H9 (cell line): ENCODE measurements around the gene IGSF9B. TPM values are rescaled to one million over a fixed set of nuclear protein-coding genes. Genes with fewer than 3 reads are reported as not detected.

ENCODE experiments used
- DNase-seq: peaks from one replicate; pipeline ENCODE4 v3.0.0-alpha.2; 2017
- H2AFZ ChIP-seq: one replicate; pipeline ENCODE4 v1.6.1; 2013; ENCODE audit warnings: mild to moderate bottlenecking, low read length, control low read depth, moderate library complexity
- H2AK5ac ChIP-seq: 2 replicates; pipeline ENCODE4 v1.6.1; 2013; ENCODE audit warnings: low read length, control low read depth, mixed read lengths; ENCODE audit not compliant: insufficient read length
- H2BK120ac ChIP-seq: one replicate; pipeline ENCODE4 v1.6.1; 2013; ENCODE audit warnings: low read depth, mild to moderate bottlenecking, low read length, control low read depth, inconsistent platforms; ENCODE audit not compliant: poor library complexity, severe bottlenecking
- H2BK12ac ChIP-seq: 2 replicates; pipeline ENCODE4 v1.6.1; 2013; ENCODE audit warnings: low read length, control low read depth, mixed read lengths, low read depth; ENCODE audit not compliant: insufficient read length
- H2BK15ac ChIP-seq: 2 replicates; pipeline ENCODE4 v1.6.1; 2013; ENCODE audit warnings: low read depth, low read length, control low read depth
- H2BK20ac ChIP-seq: one replicate; pipeline ENCODE4 v1.6.1; 2013; ENCODE audit warnings: low read depth, mild to moderate bottlenecking, low read length, control low read depth, inconsistent platforms; ENCODE audit not compliant: poor library complexity, severe bottlenecking
- H2BK5ac ChIP-seq: 2 replicates; pipeline ENCODE4 v1.6.1; 2013; ENCODE audit warnings: low read length, control low read depth, mixed read lengths; ENCODE audit not compliant: insufficient read length
- H3K14ac ChIP-seq: 2 replicates; pipeline ENCODE4 v1.6.1; 2013; ENCODE audit warnings: low read length, control low read depth; ENCODE audit not compliant: insufficient read depth
- H3K18ac ChIP-seq: 2 replicates; pipeline ENCODE4 v1.6.1; 2013; ENCODE audit warnings: low read depth, mild to moderate bottlenecking, mixed read lengths, low read length, control low read depth; ENCODE audit not compliant: insufficient read length
- H3K23ac ChIP-seq: 2 replicates; pipeline ENCODE4 v1.6.1; 2013; ENCODE audit warnings: low read length, control low read depth, mixed read lengths, low read depth; ENCODE audit not compliant: insufficient read length
- H3K23me2 ChIP-seq: 2 replicates; pipeline ENCODE4 v1.6.1; 2013; ENCODE audit warnings: low read depth, mild to moderate bottlenecking, mixed read lengths, low read length, control low read depth; ENCODE audit not compliant: insufficient read length, poor library complexity, severe bottlenecking
- H3K27ac ChIP-seq: 2 replicates; pipeline ENCODE4 v1.5.1; 2013; ENCODE audit warnings: low read length, control low read depth, mixed read lengths, low read depth; ENCODE audit not compliant: insufficient read length
- H3K27me3 ChIP-seq: 2 replicates; pipeline ENCODE4 v1.6.1; 2013; ENCODE audit warnings: low read length, control low read depth, inconsistent platforms; ENCODE audit not compliant: insufficient read depth
- H3K4ac ChIP-seq: 2 replicates; pipeline ENCODE4 v1.6.1; 2013; ENCODE audit warnings: low read depth, mild to moderate bottlenecking, control low read depth, inconsistent platforms, low read length, moderate library complexity
- H3K4me1 ChIP-seq: 2 replicates; pipeline ENCODE4 v1.6.1; 2013; ENCODE audit warnings: low read length, control low read depth, inconsistent platforms; ENCODE audit not compliant: insufficient read depth
- H3K4me2 ChIP-seq: 2 replicates; pipeline ENCODE4 v1.6.1; 2013; ENCODE audit warnings: low read length, control low read depth, mixed read lengths; ENCODE audit not compliant: insufficient read length, insufficient read depth
- H3K56ac ChIP-seq: 2 replicates; pipeline ENCODE4 v1.6.1; 2013; ENCODE audit warnings: low read depth, mild to moderate bottlenecking, mixed read lengths, low read length, control low read depth; ENCODE audit not compliant: insufficient read length
- H3K79me1 ChIP-seq: 2 replicates; pipeline ENCODE4 v1.6.1; 2013; ENCODE audit warnings: low read depth, mild to moderate bottlenecking, moderate library complexity, low read length, control low read depth, inconsistent platforms; ENCODE audit not compliant: insufficient read depth, poor library complexity, severe bottlenecking
- H3K79me2 ChIP-seq: 2 replicates; pipeline ENCODE4 v1.6.1; 2013; ENCODE audit warnings: low read length, control low read depth, inconsistent platforms; ENCODE audit not compliant: insufficient read depth
- H3K9ac ChIP-seq: 2 replicates; pipeline ENCODE4 v1.6.1; 2013; ENCODE audit warnings: low read length, control low read depth, mixed read lengths; ENCODE audit not compliant: insufficient read length; ENCODE audit errors: extremely low read depth
- H3K9me3 ChIP-seq: one replicate; pipeline ENCODE4 v1.6.1; 2013; ENCODE audit warnings: low read depth, low read length, inconsistent platforms; ENCODE audit not compliant: control insufficient read depth
- H3T11ph ChIP-seq: one replicate; pipeline ENCODE4 v1.6.1; 2013; ENCODE audit warnings: mild to moderate bottlenecking, low read length, control low read depth, inconsistent platforms
- H4K20me1 ChIP-seq: one replicate; pipeline ENCODE4 v1.6.1; 2013; ENCODE audit not compliant: control insufficient read depth, insufficient read length, insufficient read depth
- H4K5ac ChIP-seq: 2 replicates; pipeline ENCODE4 v1.6.1; 2013; ENCODE audit warnings: low read depth, mild to moderate bottlenecking, mixed read lengths, low read length, control low read depth; ENCODE audit not compliant: insufficient read length
- H4K8ac ChIP-seq: replicated peaks from 2 replicates; pipeline ENCODE4 v1.6.1; 2013; ENCODE audit warnings: low read length, control low read depth, mixed read lengths, low read depth; ENCODE audit not compliant: insufficient read length
- H4K91ac ChIP-seq: 2 replicates; pipeline ENCODE4 v1.6.1; 2013; ENCODE audit warnings: low read depth, mild to moderate bottlenecking, moderate library complexity, mixed read lengths, low read length, control low read depth; ENCODE audit not compliant: insufficient read length
- H3K27ac Mint-ChIP-seq, 3 experiments: 2 replicates in 2 of 3; 3 replicates in 1 of 3; pipeline ENCODE4 v1.8.0; 2020 to 2021; ENCODE audit warnings: mixed read lengths in 3 of 3, mild to moderate bottlenecking in 1 of 3, moderate library complexity in 1 of 3
- H3K27me3 Mint-ChIP-seq: 2 replicates; pipeline ENCODE4 v1.8.0; 2021; ENCODE audit warnings: low read depth, mild to moderate bottlenecking, moderate library complexity, mixed read lengths
- H3K36me3 Mint-ChIP-seq, 3 experiments: 2 replicates in 2 of 3; 3 replicates in 1 of 3; pipeline ENCODE4 v1.8.0; 2020 to 2021; ENCODE audit warnings: low read depth in 3 of 3, mixed read lengths in 3 of 3; ENCODE audit not compliant: insufficient read depth in 1 of 3
- H3K4me1 Mint-ChIP-seq, 2 experiments: 2 replicates each; pipeline ENCODE4 v1.8.0; 2020; ENCODE audit warnings: mixed read lengths in 2 of 2
- H3K4me3 Mint-ChIP-seq, 2 experiments: 2 replicates in 1 of 2; 3 replicates in 1 of 2; pipeline ENCODE4 v1.8.0; 2020 to 2021; ENCODE audit warnings: mild to moderate bottlenecking in 2 of 2, mixed read lengths in 2 of 2, moderate library complexity in 1 of 2
- H3K9me3 Mint-ChIP-seq, 2 experiments: 2 replicates in 1 of 2; 3 replicates in 1 of 2; pipeline ENCODE4 v1.8.0; 2020; ENCODE audit warnings: mild to moderate bottlenecking in 2 of 2, mixed read lengths in 2 of 2, moderate library complexity in 1 of 2
- CTCF ChIP-seq: fragments of 200-600 bp; sonication (generic); conservative IDR thresholded peaks from 3 replicates; pipeline ENCODE4 v1.8.0; 2021; ENCODE audit warnings: antibody characterized with exemption, mild to moderate bottlenecking
- WGBS: extraction: QIAGEN DNeasy Blood & Tissue Kit; methylation state at CpG from one replicate; pipeline ENCODE4 v1.1.7; 2013; ENCODE audit warnings: missing lambda C conversion rate, low lambda C conversion rate, mixed read lengths; ENCODE audit not compliant: insufficient read length; ENCODE audit errors: extremely low coverage; 5-methylcytosine and 5-hydroxymethylcytosine counted together
- total RNA-seq: library from RNA; stranded (reverse); gene quantifications from 2 replicates; pipeline ENCODE4 v1.2.1, GENCODE V29; 2021

IGSF9B gene
- total RNA-seq, 1 experiment from 2014 or later = 25.7 TPM

- Histone ChIP-seq H3K79me2 (no peaks in the 10 kb centered on the region), H2AK5ac (no peak overlapping the region), H3K27ac (no peak overlapping the region), H3K9ac (no peak overlapping the region), H3K9me3 (no peaks in the 10 kb centered on the region), H2BK5ac (no peak overlapping the region), H2AFZ (no peak overlapping the region), H4K8ac (no peak overlapping the region), H4K20me1 (peaks cover 3% of the 10 kb centered on the region), H2BK20ac (no peak overlapping the region), H3K79me1 (no peaks in the 10 kb centered on the region), H2BK15ac (no peak overlapping the region), H3K14ac (no peak overlapping the region), H3K4me2 (no peak overlapping the region), H3K27me3 (peaks cover 3% of the 10 kb centered on the region), H2BK12ac (no peak overlapping the region), H3K23ac (no peak overlapping the region), H3K4me1 (no peaks in the 10 kb centered on the region), H4K5ac (no peak overlapping the region), H2BK120ac (no peak overlapping the region), H3K4ac (no peak overlapping the region), H3T11ph (no peak overlapping the region), H3K23me2 (no peaks in the 10 kb centered on the region), H3K18ac (no peak overlapping the region), H3K56ac (no peak overlapping the region), H4K91ac (no peak overlapping the region)
- Mint-ChIP-seq H3K36me3 (no peaks in the 10 kb centered on the region), H3K4me3 (no peak overlapping the region), H3K9me3 (peaks cover 0 to 3% of the 10 kb centered on the region in 2 experiments; a peak in 2 of 5 replicates), H3K27ac (no peak overlapping the region), H3K27me3 (peaks cover 64% of the 10 kb centered on the region), H3K4me1 (peaks cover 2 to 5% of the 10 kb centered on the region in 2 experiments)
- TF ChIP-seq CTCF = no peak
- DNase-seq = no peak
- no CpG with 5 or more reads among the region's 11 CpGs for WGBS
Measured at GRCh38 chr11:133971881-133972280, 15.1 kb upstream of the IGSF9B start.
